Fibroblast of skin of abdomen (primary cell): ENCODE data around the gene DSE. TPM values are rescaled to one million over a fixed set of nuclear protein-coding genes. Genes with fewer than 3 reads are reported as not detected.
A peak's percentile ranks its signal among the peaks of the same experiment; 100 is the strongest.
"Not testable (repeated sequence)": the region's sequence is repeated elsewhere in the genome, so short reads cannot be mapped to it uniquely, and the experiment has no call there.

Experiments used
- DNase-seq: peaks from one replicate; pipeline ENCODE4 v3.0.0-alpha.2; 2013
- polyA plus RNA-seq, 2 experiments: library from polyadenylated mRNA; unstranded; fragments of 120-200 nt; gene quantifications; one replicate each; pipeline ENCODE4 v1.2.1, GENCODE V29; 2013; ENCODE audit not compliant: insufficient read length in 2 of 2

The DSE gene
- polyA plus RNA-seq (2013, experiment 1 of 2; ENCODE audit: insufficient read length) = 117 TPM
- 111 TPM for polyA plus RNA-seq (2013, experiment 2 of 2; ENCODE audit: insufficient read length)

DNA sequence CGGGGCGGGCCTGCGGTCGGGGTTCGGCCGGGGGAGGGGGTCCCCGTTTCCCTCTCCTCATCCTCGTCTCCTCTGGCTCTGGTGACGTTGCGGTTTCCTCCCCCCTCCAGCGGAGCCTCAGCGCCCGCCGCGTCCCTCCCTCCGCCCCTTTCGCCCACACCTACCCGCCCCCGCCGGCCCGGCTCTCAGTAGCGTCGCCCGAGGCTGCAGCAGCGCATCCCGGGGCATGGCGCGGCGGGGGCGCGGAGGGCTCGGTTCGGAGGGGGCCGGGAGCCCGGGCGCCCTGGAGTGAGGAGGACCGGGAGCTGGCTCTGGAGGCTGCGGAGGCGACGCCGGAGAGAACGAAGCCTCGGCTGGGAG, at the start of gene DSE:
Gene DSE (plus strand): TSS at position 188 of the 360 bp plus-strand sequence. CDS start 28,304 bp downstream, outside the sequence.
- DNase-seq = peak; percentile 93

DNA sequence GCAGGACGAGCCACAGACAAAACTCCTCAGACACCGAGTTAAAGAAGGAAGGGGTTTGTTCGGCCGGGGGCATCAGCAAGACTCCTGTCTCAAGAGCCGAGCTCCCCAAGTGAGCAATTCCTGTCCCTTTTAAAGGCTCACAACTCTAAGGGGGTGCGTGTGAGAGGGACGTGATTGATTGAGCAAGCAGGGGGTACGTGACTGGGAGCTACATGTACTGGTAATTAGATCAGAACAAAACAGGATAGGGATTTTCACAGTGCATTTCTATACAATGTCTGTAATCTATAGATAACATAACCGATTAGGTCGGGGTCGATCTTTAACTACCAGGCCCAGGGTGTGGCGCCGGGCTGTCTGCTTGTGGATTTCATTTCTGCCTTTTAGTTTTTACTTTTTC, 48.8 kb upstream of the DSE start:
- DNase-seq = not testable (repeated sequence)

DNA sequence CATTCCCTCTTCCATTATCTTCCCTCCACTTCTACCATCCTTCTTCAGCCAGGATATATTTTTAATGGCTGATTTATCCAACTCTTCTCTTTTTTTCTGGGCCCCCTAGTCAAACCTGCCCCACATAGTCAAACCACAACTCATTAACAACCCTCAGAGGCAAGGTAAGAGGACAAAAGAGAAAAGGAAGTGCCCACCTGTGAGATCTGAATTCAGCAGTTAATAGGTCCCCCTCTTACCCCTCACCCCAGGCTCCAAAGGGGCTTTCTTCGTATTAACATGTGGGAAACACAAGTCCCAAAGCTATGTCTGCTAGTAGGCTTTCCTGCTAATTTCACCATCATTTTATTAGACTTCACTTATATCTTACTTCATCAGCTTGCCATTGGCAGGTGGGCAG, 46.9 kb upstream of the DSE start:
- no peak for DNase-seq

DNA sequence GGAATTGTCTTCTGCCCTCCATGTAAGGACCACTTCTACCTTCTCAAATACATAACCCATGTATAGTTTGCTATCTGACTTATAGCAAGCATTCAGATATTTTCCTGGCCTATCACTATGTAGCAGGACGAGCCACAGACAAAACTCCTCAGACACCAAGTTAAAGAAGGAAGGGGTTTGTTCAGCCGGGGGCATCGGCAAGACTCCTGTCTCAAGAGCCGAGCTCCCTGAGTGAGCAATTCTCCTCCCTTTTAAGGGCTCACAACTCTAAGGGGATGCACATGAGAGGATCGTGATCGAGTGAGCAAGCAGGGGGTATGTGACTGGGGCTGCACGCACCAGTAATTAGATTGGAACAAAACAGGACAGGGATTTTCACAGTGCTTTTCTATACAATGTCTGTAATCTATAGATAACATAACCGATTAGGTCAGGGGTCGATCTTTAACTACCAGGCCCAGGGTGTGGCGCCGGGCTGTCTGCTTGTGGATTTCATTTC, 45.1 kb upstream of the DSE start:
- DNase-seq = not testable (repeated sequence)

DNA sequence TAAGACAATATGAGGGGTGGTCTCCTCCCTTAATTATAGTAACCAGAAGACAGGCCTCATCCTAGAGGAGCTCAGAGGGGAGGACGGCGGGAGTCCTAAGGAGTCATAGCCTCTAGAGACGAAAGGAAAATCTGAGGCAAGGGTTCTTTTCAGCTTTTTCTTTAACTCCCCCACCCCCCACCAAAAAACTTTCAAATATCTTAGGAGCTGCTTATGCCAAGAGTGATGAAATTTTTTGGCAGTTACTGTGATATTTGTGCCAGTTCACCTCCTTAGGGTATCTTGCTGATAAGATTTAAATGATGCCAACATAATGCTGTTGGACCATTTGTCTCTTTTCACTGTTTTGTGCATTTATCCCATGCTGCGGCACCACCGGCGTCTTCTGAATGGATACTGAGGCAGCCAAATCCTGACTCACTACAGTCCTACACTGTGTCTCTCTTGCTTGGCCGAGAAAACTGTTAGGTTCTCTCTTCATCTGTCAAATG, 44.5 kb upstream of the DSE start:
- no peak for DNase-seq

DNA sequence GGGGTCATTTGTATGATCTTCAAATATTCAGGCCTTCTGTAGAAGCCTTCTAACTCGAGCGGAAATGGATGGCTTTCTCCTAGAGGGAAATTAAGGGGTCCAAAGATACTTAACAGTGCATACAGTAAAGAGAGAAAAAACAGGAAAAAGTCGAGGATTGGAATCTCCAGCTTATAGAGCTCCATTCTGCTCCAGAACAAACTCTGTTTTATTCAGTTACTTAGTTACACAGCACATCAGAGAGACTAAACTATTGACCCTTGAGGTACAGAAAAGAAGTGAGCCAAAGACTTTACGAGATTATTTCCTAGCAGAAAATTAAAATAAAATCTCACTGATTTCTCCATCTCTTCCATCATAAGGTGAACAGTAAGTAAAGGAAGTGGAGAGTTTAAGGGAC, 43.8 kb upstream of the DSE start:
- no peak for DNase-seq

DNA sequence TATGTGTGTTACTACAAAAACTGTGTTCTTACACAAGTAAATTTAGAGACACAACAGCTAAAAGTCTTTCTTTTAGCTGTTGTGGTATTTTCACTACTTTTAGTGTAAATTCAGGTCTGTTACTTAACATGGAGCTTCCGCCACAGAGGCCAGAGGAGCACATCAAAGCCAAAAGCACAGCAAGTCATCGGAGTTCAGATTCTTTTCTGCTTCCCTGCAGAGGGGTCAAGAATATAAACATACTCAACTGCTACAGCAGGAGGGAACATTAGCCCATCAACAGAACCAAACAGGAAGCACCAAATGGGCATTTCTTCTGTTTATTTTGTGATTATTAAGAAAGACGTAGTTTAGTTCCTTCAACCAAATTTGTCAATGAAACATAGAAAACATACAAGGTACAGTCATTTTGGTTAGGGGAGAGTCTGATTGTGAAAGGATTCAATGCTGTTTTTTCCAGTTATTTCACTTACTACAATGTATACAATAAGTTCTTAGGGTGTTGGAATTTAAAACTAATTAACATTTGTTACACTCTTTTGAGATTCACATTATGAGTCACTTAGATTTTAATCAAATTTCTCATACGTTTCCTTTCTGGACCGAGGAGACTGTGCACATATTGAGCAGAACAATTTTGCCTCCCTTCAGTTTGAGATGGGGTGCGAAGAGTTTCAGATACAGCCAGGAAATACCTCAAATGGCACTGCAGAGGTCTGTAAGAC, 42.8 kb upstream of the DSE start:
- no peak for DNase-seq

DNA sequence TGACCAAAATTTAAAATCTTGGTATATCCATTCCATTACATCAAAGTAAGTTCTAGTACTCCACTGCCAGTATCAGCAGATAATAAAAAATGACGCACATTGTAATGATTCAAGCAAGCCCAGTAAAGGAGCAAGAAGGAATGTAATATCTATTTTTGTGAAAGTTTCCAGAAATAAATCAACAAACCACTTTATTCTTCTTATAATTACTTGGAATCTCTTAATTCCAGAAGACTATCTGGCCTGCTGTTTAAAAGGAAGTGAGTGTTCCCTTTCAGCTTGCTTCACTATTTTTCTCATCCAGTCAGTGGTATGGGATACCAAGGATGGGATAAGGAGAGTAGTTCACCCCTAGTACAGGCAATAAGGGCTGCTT, 42.2 kb upstream of the DSE start:
- peak; percentile 39 for DNase-seq

DNA sequence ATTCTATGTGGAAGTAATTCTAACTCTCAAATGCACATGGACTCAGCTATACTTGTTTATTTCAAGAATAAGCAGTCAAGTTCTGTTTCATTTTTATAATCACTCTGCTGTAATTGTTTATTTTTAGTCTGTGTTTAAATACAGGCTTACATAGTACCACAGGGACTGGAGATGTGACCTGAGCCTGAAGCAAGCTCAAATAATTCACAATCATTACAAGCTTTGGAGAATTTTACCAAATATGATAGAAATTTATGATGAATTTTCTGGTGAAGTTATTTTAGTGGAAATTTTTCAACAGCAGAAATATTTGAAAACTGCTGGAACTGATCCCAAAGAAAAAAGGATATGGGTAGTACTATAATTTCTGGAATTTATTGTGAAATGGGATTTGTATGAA, 41.6 kb upstream of the DSE start:
- DNase-seq = peak; percentile 52

DNA sequence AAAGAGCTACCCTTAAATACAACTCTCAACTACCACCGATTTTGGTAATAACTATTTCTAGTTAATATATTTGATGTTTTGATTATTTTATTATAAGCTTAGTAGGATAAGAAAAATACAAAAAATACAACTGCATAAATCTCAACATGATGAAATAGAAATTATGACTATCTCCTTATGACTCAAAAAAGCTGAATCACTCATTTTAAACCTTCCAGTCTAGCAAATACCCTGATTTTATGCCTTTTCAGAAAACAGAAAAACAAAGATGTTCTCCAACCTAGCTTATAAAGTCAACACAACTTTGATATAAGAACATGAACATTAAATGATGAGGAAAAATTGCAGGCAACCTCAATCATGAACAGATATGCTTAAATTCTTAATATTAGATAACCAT, 40.2 kb upstream of the DSE start:
- no peak for DNase-seq

DNA sequence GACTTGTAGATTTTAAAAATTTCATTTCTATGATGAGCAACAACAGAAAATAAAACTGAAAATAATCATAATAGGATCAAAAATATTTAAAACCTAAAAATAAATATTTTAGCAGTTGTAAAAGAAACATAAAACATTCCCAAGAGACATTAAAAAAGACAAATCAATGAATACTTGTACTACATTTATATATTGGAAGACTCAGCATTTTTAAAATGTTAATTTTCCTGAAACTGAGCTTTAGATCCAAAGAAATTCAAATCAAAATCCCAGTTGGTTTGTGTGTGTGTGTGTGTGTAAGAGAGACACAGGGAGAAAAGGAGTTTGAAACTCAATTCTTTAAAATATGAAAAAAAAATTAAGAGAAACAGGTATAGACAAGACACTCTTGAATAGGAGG, 38.7 kb upstream of the DSE start:
- DNase-seq = no peak

DNA sequence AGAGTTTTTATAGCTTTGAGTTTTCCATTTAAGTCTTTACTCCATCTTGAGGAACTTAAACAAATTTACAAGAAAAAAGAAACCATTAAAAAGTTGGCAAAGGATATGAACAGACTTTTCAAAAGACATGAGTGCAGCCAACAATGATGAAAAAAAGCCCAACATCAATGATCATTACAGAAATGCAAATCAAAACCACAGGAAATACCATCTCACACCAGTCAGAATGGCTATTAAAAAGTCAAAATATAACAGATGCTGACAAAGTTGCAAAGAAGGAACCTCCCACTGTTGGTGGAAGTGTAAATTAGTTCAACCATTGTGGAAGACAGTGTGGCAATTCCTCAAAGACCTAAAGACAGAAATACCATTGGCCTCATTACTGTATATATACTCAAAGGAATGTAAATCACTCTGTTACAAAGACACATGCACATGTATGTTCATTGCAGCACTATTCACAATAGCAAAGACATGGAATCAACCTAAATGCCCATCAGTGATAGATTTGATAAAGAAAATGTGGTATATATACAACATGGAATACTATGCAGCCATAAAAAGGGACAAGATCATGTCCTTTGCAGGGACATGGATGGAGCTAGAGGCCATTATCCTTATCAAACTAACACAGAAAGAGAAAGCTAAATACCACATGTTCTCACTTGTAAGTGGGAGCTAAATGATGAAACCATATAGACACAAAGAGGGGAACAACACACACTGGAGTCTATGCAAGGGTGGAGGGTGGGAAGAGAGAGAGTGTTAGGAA, 35.9 kb upstream of the DSE start:
- DNase-seq = peak; percentile 76

DNA sequence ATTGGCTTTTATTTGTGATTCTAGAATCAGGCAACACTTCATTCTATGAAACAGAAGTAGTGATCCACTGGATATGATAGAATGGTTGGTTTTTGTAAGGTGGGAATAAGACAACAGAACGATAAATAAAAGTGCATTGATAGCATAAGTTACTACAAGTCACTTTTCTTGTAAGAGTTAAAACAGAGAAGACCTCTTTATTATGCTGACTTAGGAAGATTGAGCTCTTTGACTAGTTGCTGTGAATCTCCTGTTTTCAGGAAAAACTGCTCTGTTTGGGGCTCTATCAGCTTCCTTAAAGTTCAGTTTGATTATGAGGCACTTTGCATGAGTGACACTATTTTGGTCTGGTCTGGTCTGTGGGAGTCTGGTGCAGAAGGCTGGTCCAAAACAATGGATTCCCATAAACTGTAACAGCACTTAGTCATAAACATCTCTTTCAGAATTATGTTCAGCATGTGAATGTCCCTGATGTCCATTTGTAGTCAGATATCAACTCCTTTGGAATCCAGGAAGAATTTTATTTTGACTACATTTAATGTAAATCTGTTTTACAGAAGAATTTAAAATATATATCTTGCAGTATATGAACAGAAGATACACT, 35.0 kb upstream of the DSE start:
- DNase-seq = peak; percentile 17

DNA sequence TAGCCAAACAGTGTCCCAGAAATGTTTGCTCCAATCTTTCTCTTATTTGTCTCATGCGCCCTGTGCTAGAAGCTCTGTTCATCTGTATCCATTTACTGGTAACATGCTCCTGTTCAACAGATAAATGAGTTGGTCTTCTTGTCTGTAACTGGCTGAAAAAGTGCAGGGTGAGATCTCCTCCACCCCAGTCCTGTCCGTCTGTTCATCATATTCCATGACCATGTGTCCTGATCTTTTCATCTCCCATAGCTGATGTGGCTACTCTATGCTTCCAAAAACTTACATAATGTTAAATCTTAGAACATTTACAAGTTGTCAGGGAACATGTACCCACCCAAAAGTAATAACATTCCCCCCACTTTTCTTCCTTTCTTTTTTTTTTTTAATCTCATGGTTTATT, 31.8 kb upstream of the DSE start:
- no peak for DNase-seq

DNA sequence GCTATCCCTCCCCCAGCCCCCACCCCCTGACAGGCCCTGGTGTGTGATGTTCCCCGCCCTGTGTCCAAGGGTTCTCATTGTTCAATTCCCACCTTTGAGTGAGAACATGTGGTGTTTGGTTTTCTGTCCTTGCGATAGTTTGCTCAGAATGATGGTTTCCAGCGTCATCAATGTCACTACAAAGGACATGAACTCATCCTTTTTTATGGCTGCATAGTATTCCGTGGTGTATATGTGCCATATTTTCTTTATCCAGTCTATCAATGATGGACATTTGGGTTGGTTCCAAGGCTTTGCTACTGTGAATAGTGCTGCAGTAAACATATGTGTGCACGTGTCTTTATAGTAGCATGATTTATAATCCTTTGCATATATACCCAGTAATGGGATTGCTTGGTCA, 30.1 kb upstream of the DSE start:
- not testable (repeated sequence) for DNase-seq

DNA sequence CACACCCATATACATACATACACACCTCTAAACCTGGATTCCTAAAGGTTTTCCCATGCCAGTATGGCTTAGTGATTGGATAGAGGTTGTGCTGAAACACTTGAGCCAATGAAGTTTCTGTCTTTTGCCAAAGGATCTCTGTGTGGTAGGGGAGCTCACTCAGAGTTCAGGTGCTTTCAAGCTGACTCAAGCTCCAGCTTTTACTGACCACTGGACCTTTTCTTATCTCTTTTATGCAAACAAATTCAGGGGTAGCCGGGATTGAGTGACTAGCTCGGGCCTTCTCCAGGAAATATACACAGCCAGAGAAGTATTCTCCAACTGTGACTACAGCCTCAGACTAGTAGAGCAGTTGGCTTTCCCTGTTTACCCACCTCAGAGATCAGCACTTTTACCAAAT, 21.5 kb upstream of the DSE start:
- no peak for DNase-seq

DNA sequence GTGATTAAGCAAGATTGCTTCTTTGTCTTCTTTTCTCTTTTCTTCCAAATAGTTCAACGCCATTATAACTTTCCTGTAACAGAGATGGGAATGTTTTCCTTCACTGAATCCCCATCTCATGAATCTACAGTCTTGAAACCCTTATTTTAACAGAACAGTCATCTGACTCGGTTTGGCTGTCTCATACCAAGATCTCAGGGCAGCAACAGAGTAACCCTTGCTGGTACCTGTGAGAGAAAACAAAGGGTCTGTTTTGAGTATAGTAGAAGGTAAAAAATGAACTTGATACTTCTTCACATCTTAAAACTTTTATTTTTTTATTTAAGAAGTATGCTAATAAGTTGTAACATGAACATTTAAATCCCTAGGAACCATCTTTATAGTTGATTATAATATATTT, 19.6 kb upstream of the DSE start:
- no peak for DNase-seq

DNA sequence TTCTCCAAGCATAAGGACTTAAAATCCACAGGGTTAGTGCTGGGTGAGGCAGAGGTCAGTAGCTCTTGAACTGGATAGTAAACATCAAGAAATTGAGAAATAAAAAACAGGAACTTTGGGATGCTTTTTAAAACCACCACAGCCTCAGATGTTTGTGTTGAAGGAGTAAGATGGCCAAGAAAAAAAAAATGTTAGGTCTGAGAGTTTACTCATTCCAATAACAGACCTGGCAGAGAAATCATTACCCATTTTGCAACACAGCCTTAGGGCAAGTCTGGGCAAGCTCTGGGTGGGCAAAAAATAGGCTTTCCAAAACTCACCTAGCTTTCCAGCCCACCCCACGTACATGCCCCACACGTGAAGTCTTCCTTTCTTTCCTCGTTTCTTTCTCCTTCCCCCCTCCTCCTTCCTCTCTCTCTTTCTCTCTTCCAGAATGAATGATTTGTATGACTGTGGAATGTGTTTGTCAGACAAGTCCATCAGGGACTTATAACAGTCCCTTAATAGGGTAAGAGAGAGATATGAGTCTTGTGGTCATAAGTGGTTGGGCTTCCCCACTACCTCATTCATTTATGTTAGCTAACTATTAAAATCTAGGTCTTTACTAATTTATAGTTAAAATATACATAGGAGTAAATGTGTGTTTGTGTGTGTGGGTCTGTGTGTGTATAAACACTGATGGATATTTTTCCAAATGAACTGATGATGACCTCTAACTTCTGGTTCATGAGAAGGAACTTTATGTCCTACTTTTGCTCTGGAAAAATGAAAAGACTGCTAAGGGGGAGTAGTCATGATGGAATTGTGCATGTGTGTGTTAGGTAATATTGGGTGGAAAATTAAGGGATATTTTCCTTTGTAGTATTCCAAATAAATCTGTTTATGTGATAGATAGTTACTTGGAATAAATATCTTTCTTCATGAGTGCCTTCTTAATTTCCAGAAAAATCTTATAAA, 18.0 kb upstream of the DSE start:
- peak; percentile 70 for DNase-seq

DNA sequence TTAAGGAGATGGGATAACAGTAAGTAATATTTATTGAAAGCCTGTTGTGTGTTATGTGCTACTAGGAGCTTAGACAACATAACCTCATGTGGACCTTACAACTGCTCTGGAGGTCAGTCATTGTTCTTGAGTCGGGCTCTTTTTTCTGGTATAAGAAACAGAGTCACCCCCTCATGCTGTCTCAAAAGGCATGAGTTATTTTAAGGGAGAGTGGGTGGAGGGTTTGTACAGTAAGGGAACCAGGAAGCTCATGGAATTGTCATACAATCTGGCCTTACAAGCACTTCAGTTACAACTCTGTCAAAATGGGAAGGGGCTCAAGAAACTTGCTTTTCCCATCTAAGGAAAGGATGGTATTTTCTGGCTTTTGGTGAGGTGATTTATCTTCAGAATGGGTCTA, 16.5 kb upstream of the DSE start:
- no peak for DNase-seq

DNA sequence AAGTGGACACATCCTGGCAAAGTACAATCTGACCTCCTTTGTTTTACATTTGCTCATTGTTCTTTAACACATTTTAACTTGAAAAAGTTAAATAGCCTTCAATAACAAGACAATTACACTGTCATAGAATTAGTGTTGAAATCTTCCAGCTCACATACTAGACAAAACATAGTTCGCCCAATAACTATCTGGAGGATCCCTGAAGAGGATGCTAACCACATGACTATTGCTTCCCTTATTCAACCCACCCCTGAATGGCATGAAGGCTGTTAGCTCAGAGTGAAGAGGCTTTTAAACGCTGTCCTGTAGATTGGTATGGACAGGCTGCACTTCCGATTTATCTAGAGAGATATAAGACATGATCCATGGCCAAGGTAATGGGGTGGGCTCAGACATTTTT, 15.0 kb upstream of the DSE start:
- no peak for DNase-seq

DNA sequence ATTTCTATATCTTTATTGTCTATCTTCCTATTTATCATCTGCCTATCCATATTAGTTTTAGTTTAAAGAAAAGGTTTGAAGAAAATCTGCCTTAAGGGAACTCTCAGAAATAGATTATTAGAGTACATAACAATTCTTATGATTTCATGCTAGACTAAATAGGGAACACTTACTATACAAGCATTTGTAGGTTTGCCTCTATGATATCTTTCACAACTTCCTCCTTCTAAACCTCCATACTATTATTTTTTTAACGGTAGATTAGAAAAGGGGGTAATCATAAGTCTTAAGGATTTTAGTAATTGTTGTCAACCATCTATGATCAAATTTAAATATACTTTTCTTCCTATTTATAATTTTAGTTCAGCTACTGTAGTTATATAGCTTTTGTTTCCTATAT, 11.6 kb upstream of the DSE start:
- no peak for DNase-seq

DNA sequence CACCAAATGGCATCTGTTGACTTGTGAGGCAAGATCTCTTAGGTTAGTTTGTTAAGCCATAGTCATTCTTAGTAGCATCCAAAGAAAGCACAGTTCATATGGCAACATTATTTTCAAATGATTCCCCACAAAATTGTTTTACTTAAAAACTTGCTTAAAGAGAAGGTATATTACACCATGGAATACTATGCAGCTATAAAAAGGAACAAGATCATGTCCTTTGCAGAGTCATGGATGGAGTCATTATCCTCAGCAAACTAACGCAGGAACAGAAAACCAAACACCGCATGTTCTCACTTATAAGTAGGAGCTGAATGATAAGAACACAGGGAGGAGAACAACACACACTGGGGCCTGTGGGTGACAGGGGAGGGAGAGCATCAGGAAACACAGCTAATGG, 10.9 kb upstream of the DSE start:
- no peak for DNase-seq
